Hematopoietic multipotent progenitor cell (in vitro differentiated cells): ENCODE data around the gene AHDC1. TPM values are rescaled to one million over a fixed set of nuclear protein-coding genes. Genes with fewer than 3 reads are reported as not detected.
"Not testable (repeated sequence)": the region's sequence is repeated elsewhere in the genome, so short reads cannot be mapped to it uniquely, and the experiment has no call there.

Experiments used
- DNase-seq, 3 donors: peaks; one replicate each; pipeline ENCODE4 v3.0.0-alpha.2; 2011 to 2015; ENCODE audit warnings: low read depth in 2 of 3, low spot score in 2 of 3
- total RNA-seq: library from RNA; depleted of rRNA; stranded (reverse); fragments of >200 nt; gene quantifications from one replicate; pipeline ENCODE4 v1.2.3, GENCODE V29; 2012

The AHDC1 gene
- total RNA-seq, 1 donor, result 20.5 TPM

DNA sequence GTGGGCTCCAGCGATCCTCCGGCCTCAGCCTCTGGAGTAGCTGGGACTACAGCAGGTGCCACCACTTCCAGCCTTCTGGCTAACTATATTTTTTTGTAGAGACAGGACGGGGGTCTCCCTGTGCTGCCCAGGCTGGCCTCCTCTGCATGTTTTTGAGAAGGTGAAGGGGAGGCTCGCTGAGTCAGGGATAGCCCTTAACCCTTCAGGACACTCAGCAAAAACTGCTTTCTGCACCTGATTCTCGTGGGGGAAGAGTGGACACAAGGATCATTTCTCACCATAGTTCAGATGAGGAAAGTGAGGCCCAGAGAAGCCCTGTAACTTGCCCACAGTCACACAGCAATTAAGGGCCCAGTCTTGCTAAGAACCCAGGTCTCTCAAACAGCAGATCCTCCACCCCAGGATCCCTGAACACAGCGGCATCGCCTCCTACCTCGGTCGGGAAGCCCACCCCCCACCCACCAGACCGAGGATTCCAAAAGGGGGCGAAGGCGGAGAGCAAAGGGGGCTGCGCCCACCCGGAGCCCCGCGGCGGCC lies 29.8 kb upstream of the AHDC1 start:
- DNase-seq, result no peak

DNA sequence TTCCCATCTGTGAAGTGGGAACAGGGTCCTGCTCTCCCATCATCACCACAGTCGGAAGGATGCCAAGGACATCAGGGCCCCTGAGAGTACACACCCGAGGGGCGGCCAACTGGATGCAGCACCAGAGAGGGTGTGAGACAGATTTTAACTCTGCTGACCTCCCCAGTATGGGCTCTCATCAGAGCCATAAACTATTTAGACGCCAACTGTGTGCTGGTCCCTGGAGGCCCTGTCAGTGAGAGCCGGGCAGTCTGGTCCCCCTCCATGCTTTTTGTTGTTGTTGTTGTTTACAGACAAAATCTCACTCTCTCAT lies 29.3 kb upstream of the AHDC1 start:
- no peak for DNase-seq

DNA sequence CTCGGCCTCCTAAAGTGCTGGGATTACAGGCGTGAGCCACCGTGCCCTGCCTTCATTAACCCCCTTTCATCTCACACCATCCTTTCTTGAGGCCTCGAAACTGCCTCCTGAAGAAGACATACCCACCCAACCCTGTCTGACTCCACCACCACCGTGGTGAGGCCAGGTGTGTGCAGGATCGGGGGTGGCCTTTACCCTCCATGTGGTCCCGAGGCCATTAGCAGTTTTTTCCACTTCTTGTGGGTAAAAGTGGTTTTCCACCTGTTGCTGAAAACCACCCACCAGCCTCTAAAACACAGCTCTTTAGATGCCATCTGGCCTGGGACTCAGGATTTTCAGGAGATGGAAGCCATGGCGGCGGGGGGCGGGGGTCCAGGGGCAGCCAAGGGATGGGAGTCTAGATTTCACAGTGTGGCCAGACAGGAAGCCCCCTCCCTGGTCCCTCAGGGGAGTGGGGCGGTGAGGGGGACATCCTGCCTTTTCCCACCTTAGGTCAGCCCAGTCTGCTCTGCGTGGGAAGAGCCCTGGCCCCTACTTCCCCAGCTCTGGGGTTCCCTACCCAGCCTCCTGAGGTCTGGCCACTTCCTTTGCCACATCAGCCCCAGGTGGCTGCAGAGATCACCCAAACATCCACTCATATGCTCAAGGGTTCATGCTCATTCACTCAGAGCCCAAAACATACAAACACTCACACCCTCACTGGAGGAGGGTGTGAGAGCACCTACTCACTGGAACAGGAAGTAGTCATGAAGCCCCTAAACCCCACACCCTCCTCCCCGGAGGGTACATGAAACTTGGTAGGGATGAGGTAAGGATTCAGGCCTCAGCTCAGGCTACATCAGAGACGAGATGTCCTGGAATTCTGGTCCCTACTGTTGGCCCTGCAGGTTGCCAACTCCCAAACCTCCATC lies 28.7 kb upstream of the AHDC1 start:
- DNase-seq, result peak in 2 of 3 donors; percentile 60 to 67

DNA sequence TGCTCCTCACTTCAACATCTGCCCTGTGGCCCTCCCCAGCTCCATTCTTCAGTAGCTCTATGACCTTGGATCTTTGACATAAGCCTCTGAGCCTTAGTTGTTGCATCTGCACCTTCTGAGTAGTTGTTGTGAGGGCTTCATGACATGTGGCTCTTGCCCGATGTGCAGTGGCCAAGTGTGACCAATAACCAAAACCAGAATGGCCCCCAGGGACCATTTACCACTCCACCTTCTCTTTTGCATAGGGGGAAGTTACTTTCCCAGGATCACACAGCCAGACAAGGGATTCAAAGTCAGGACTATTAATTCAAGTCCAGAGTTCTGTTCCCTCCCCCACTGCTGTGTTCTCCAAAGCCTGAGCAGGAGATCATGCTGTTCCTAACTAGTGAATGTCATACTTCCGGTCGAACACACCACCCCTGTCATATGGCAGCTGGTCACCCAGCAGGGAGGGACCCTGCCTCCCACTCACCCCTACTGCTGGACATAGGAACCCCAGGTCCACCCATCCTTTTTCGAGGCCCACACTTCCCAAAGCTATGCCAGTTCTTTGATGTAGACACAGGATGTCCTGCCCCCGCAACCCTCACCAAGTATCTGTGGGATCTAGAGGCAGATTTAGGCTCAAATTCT lies 27.0 kb upstream of the AHDC1 start:
- no peak for DNase-seq

GRCh38 chr1:27628712-27629111 lies 24.8 kb upstream of the AHDC1 start:
- DNase-seq, result no peak

GRCh38 chr1:27627733-27628132 lies 23.8 kb upstream of the AHDC1 start:
- DNase-seq, result not testable (repeated sequence)

DNA sequence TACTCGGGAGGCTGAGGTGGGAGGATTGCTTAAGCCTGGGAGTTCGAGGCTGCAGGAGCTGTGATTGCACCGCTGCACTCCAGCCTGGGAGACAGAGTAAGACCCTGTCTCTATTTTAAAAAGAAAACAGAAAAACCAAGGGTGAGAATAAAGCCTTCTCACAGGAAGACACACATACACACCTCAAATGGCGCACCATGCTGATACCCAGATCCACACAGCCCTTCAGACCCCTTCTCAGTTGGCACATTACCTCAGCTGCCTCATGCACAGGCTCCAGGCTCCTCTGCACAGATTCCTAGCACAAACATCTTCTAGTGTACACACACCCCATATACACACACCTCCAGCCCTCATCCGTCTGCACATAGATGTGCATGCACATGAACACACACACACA lies 23.1 kb upstream of the AHDC1 start:
- DNase-seq, result no peak

- DNase-seq, result no peak
Measured at GRCh38 chr1:27626031-27626935, 22.3 kb upstream of the AHDC1 start.

GRCh38 chr1:27624467-27625178 lies 20.7 kb upstream of the AHDC1 start:
- peak in 1 of 3 donors; percentile 43 for DNase-seq

GRCh38 chr1:27623327-27624212 lies 19.6 kb upstream of the AHDC1 start:
- no peak for DNase-seq

DNA sequence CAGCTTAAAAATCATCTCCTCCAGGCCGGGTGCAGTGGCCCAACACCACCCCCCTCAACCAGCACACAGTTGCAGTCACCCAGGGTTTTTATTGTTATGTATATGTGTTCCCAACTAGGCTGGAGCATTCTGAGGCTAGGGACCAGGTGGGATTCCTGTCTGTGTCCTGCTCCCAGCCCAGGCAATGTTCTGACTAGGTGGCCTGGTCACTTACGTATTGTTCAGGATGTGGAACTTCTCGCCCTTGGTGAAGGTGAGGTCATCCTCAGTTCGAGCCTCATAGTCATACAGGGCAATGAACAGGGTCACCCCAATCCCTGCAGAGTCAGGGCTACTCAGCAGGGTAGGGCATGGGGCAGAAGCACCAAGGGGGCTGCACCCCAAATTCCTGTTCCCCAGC lies 18.9 kb upstream of the AHDC1 start:
- no peak for DNase-seq

- no peak for DNase-seq
Measured at GRCh38 chr1:27621051-27621920, 17.3 kb upstream of the AHDC1 start.

DNA sequence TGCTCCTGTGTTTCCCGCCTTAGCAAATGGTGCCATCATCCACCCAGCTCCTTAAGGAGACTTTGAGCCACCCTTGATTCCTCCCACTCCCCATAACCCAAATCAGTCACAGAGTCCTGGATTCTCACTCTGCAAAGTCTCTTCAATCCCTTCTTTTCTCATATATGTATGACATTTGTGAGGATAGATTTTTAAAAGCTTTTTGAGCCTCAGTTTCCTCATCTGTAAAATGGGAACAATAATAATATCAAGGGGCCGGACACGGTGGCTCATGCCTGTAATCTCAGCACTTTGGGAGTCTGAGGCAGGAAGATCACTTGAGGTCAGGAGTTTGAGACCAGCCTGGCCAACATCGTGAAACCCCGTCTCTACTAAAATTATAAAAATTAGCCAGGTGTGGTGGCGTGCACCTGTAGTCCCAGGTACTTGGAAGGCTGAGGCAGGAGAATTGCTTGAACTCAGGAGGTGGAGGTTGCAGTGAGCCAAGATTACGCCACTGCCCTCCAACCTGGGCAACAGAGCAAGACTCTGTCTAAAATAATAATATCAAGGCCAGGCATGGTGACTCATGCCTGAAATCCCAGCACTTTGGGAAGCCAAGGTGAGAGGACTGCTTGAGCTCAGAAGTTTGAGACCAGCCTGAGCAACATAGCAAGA lies 16.0 kb upstream of the AHDC1 start:
- DNase-seq, result not testable (repeated sequence)

- DNase-seq, result peak in 2 of 3 donors; percentile 63 to 83
Measured at GRCh38 chr1:27618341-27619082, 14.6 kb upstream of the AHDC1 start.

- DNase-seq, result no peak
Measured at GRCh38 chr1:27617420-27617819, 13.5 kb upstream of the AHDC1 start.

GRCh38 chr1:27616441-27616840 lies 12.5 kb upstream of the AHDC1 start:
- DNase-seq, result peak in 1 of 3 donors; percentile 36
